Ovary (tissue), 9 donors: ENCODE data around the gene INTS2. TPM values are rescaled to one million over a fixed set of nuclear protein-coding genes. Genes with fewer than 3 reads are reported as not detected.

Source experiments
- DNase-seq, 5 donors: peaks; one replicate each; pipeline ENCODE4 v3.0.0-alpha.2; 2019 to 2020
- H3K27ac ChIP-seq, 2 donors: fragments of 200-600 bp; one replicate each; pipeline versions ENCODE4 v1.5.1 to v1.8.0; 2019 to 2022
- H3K27me3 ChIP-seq: fragments of 200-600 bp; one replicate; pipeline ENCODE4 v1.8.0; 2022
- H3K36me3 ChIP-seq: fragments of 200-600 bp; sonication (generic); one replicate; pipeline ENCODE4 v1.5.1; 2019
- H3K4me1 ChIP-seq: one replicate; pipeline ENCODE4 v1.8.1; 2013; ENCODE audit warnings: mild to moderate bottlenecking, moderate library complexity; ENCODE audit not compliant: insufficient read depth
- H3K4me3 ChIP-seq: fragments of 200-600 bp; sonication (generic); one replicate; pipeline ENCODE4 v1.5.1; 2017
- H3K9me3 ChIP-seq, 2 donors: fragments of 200-600 bp in 1 of 2; sonication (generic) in 1 of 2; one replicate each; pipeline versions ENCODE4 v1.5.1 to v1.8.1; 2013 to 2019; ENCODE audit warnings: mild to moderate bottlenecking in 1 of 2, moderate library complexity in 1 of 2
- EP300 ChIP-seq: sonication (generic); formaldehyde crosslinking; IDR thresholded peaks from one replicate; pipeline ENCODE4 v1.6.1; 2017; ENCODE audit warnings: antibody characterized with exemption
- POLR2A ChIP-seq: fragments of 450-650 bp; IDR thresholded peaks from one replicate; pipeline ENCODE4 v1.6.1; 2017; ENCODE audit warnings: antibody characterized with exemption, mild to moderate bottlenecking, moderate library complexity
- WGBS, 3 donors: extraction: QIAGEN DNeasy Blood & Tissue Kit in 1 of 3; methylation state at CpG; one replicate each; pipeline versions ENCODE4 v1.1.5 to v1.1.7; 2013 to 2017; 5-methylcytosine and 5-hydroxymethylcytosine counted together
- intact Hi-C, 4 donors: fragments of 100-400 bp; cut with DNase I; formaldehyde crosslinking; loops; one replicate each; pipeline versions ENCODE4 v1.11.0 to v1.15.1; 2022 to 2023
- polyA plus RNA-seq, 2 donors: library from polyadenylated mRNA; stranded (reverse); fragments of 200-250 nt in 1 of 2; fragments of 350-450 nt in 1 of 2; fragmentation: Illumina TruSeq in 1 of 2; extraction: RNeasy Lipid Tissue Mini Kit (QIAGEN cat#74804) in 1 of 2; gene quantifications; one replicate each; pipeline ENCODE4 v1.2.3, GENCODE V29; 2013 to 2014
- total RNA-seq, 7 donors: library from RNA; depleted of rRNA in 2 of 7; stranded (reverse); fragments of >200 nt in 2 of 7; fragmentation: NEBNext Ultra II Directional in 3 of 7; extraction: Animal tissue kit (Norgen Biotek cat#: 25700) in 3 of 7; gene quantifications; one replicate each; pipeline versions ENCODE4 v1.1.0 to v1.2.4, GENCODE V29; 2016 to 2023
- TF ChIP-seq, protein P1 (sequence below), 3 donors: fragments of 450-650 bp in 2 of 3; fragments of 200-600 bp in 1 of 3; IDR thresholded peaks; one replicate each; pipeline versions ENCODE4 v1.5.1 to v1.8.0; 2016 to 2022; ENCODE audit warnings: antibody characterized with exemption in 3 of 3, mild to moderate bottlenecking in 1 of 3
- donor health status: DM: no; HTN: no; CAD: no; lungs with moderate emphysema.
- donor health status: DM: no; HTN: no; CAD: no.
- donor health status: Bipolar disorder and iron deficiency.
- donor health status: DM: yes; HTN: yes; CAD: no.
- donor health status: DM: no; HTN: no; CAD: no.
- donor health status: DM: yes; HTN: yes; CAD: no.

INTS2 gene
- total and polyA plus RNA-seq, 9 donors = 2.3 to 11.0 (median 9.1) TPM

DNA sequence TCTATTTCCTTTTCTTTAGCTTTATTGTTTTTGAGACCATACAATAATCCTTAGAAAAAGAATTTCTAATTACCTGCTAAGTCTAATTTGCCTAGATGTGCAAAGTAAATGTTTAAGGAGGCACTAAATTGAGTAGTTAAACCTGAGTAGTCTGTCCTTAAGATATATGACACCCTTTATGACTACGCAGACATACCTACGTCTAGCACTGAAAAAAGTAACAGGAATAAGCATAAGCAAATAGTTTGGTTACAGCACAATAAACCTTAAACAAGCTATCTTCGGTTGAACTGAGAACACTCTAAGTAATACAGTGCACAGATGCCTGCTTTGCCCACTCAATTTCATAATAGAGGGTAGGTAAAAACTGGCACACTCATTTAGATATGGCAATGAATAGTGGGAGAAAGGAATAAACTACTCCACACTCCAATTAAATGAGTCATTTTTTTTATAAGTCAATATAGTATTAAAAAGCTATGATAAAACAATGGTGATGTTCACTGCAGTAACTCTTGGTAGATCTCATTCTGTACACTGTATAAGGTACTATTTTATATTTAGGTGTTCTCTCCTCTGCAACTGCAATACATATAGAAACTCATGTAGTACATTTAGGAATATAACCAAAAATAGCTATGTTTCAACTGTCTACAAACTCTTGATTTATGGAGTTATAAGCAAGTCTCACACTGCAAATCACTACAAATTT, 19.7 kb upstream of the INTS2 start:
- Histone ChIP-seq H3K4me3 (no peak overlapping the region), H3K4me1 (no peaks in the 10 kb centered on the region), H3K27ac (no peak overlapping the region), H3K27me3 (no peaks in the 10 kb centered on the region), H3K9me3 (no peaks in the 10 kb centered on the region), H3K36me3 (no peaks in the 10 kb centered on the region)
- intact Hi-C loops = no loop called here
- WGBS, 3 donors = 81 to 90% (median 83%) methylated on average over 3 of the region's 3 CpGs
- DNase-seq = no peak
- TF ChIP-seq EP300 (no peak), POLR2A (no peak)
- TF ChIP-seq, protein P1, sequence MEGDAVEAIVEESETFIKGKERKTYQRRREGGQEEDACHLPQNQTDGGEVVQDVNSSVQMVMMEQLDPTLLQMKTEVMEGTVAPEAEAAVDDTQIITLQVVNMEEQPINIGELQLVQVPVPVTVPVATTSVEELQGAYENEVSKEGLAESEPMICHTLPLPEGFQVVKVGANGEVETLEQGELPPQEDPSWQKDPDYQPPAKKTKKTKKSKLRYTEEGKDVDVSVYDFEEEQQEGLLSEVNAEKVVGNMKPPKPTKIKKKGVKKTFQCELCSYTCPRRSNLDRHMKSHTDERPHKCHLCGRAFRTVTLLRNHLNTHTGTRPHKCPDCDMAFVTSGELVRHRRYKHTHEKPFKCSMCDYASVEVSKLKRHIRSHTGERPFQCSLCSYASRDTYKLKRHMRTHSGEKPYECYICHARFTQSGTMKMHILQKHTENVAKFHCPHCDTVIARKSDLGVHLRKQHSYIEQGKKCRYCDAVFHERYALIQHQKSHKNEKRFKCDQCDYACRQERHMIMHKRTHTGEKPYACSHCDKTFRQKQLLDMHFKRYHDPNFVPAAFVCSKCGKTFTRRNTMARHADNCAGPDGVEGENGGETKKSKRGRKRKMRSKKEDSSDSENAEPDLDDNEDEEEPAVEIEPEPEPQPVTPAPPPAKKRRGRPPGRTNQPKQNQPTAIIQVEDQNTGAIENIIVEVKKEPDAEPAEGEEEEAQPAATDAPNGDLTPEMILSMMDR (IDR thresholded peaks at IDR 0.05) = no peak

DNA sequence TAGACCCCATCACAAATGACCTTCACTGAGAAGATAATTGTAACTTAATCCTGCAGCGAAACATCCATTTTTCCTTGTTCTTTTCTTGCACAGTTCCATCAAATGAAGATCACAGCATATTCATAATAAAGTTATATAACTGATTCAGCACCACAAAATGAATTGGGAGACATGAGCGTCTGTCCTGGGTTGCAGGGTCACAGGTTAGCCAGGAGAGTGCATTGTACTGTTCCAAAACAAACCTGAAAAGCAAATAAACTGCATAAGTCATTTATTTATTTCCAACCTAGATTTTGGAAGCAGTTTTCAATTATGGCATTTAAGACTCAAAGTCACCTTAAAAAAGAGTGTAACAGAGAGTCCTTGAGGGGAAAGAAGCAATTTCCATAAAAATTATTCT, 18.6 kb upstream of the INTS2 start:
- Histone ChIP-seq H3K27me3 (no peaks in the 10 kb centered on the region), H3K36me3 (no peaks in the 10 kb centered on the region), H3K27ac (no peak overlapping the region), H3K4me3 (no peak overlapping the region), H3K4me1 (no peaks in the 10 kb centered on the region), H3K9me3 (no peaks in the 10 kb centered on the region)
- TF ChIP-seq POLR2A (no peak), EP300 (no peak)
- TF ChIP-seq, protein P1 (IDR thresholded peaks at IDR 0.05) = no peak
- 54 to 71% (median 57%) methylated on average over 2 of the region's 2 CpGs for WGBS, 3 donors
- intact Hi-C loops = no loop called here
- DNase-seq = no peak

DNA sequence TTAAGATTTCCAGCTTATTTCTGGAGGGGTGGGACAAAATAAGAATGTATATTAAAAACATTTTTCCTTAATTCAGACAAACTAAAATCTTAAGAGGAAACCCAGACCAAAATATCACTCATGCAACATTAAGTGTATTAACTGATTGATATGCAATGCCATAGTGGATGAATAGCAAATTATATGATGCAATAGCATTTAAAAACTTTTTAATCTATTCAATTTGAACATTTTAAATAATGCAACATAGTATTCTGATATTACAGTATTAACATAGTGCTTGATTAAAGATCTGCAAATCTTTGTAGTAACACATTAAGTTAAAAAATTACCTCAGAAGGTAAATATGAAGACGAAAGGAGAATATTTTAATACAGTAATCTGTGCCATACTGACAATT, 15.3 kb upstream of the INTS2 start:
- H3K36me3 ChIP-seq = no peaks in the 10 kb centered on the region
- H3K9me3 ChIP-seq = no peaks in the 10 kb centered on the region
- no peak overlapping the region for H3K4me3 ChIP-seq
- no peak for TF ChIP-seq POLR2A
- TF ChIP-seq, protein P1 (IDR thresholded peaks at IDR 0.05) = no peak
- no peak for TF ChIP-seq EP300
- no peaks in the 10 kb centered on the region for H3K27me3 ChIP-seq
- no peak overlapping the region for H3K27ac ChIP-seq
- no peak for DNase-seq
- H3K4me1 ChIP-seq = no peaks in the 10 kb centered on the region
- intact Hi-C loops = no loop called here
- WGBS, 3 donors = 98 to 99% (median 99%) methylated on average over 1 of the region's 1 CpG

DNA sequence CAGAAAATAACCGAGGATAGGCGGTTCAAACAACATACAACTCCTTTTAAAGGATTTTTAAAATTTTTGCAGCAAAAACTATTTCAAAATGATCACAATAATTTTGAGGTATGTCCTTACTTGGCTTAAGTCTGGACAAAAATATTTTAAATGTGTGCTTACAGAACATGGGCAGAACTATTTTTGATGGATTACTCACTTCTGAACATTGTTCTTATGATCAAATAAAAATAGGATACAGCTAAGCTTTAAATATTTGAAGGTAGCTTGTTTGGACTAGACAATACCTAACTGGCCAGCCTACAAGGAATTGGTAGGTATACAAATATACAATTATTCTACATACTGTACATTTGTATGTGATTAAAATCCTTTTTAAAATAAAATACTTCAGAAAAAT, 14.3 kb upstream of the INTS2 start:
- H3K36me3 ChIP-seq = no peaks in the 10 kb centered on the region
- 86 to 91% (median 89%) methylated on average over 2 of the region's 2 CpGs for WGBS, 3 donors
- intact Hi-C loops = no loop called here
- H3K9me3 ChIP-seq = no peaks in the 10 kb centered on the region
- H3K4me1 ChIP-seq = no peaks in the 10 kb centered on the region
- no peak for DNase-seq
- H3K27me3 ChIP-seq = no peaks in the 10 kb centered on the region
- TF ChIP-seq POLR2A = no peak
- TF ChIP-seq, protein P1 (IDR thresholded peaks at IDR 0.05) = no peak
- no peak for TF ChIP-seq EP300
- no peak overlapping the region for H3K4me3 ChIP-seq
- no peak overlapping the region for H3K27ac ChIP-seq
